ENCODE results near the gene DHRS9.
"Not testable (repeated sequence)": the region's sequence is repeated elsewhere in the genome, so short reads cannot be mapped to it uniquely, and the experiment has no call there.

The DHRS9 gene

DNA sequence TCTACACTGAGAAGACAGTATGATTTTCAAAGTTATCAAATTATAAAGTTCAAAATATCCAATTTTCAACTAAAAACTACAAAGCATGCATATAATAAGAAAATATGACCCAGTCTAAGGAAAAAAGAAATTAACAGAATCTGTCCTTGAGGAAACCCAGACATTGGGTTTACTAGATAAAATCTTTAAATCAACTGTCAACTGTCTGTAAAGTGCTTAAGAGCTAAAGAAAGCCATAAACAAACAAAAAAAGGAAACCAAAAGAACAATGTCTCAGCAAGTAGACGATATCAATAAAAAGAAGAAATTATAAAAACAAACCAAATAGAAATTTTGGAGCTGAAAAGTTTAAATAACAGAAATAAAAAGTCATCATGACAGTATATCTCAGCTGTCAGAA is 27.8 kb upstream of the DHRS9 start:
- H3K9me3 ChIP-seq (ENCODE audit: control insufficient read depth, low read length), result no peaks in the 10 kb centered on the region
- no peaks in the 10 kb centered on the region for H3K36me3 ChIP-seq (ENCODE audit: control insufficient read depth, insufficient read depth, low read length)
- no peak overlapping the region for H3K4me3 ChIP-seq (ENCODE audit: low read length)
- H3K9ac ChIP-seq (ENCODE audit: low read length), result no peak overlapping the region
- peaks cover 3% of the 10 kb centered on the region for H3K4me1 ChIP-seq (ENCODE audit: control insufficient read depth, insufficient read depth, low read length)
- H3K27me3 ChIP-seq (ENCODE audit: control insufficient read depth, insufficient read depth, low read length), result no peaks in the 10 kb centered on the region

- Histone ChIP-seq H3K4me3 (ENCODE audit: low read length) (no peak overlapping the region), H3K9me3 (ENCODE audit: control insufficient read depth, low read length) (no peaks in the 10 kb centered on the region), H3K4me1 (ENCODE audit: control insufficient read depth, insufficient read depth, low read length) (peaks cover 14% of the 10 kb centered on the region), H3K36me3 (ENCODE audit: control insufficient read depth, insufficient read depth, low read length) (no peaks in the 10 kb centered on the region), H3K27me3 (ENCODE audit: control insufficient read depth, insufficient read depth, low read length) (no peaks in the 10 kb centered on the region), H3K9ac (ENCODE audit: low read length) (no peak overlapping the region)
These were observed 26.5 kb upstream of the DHRS9 start for GRCh38 chr2:169042856-169043255.

DNA sequence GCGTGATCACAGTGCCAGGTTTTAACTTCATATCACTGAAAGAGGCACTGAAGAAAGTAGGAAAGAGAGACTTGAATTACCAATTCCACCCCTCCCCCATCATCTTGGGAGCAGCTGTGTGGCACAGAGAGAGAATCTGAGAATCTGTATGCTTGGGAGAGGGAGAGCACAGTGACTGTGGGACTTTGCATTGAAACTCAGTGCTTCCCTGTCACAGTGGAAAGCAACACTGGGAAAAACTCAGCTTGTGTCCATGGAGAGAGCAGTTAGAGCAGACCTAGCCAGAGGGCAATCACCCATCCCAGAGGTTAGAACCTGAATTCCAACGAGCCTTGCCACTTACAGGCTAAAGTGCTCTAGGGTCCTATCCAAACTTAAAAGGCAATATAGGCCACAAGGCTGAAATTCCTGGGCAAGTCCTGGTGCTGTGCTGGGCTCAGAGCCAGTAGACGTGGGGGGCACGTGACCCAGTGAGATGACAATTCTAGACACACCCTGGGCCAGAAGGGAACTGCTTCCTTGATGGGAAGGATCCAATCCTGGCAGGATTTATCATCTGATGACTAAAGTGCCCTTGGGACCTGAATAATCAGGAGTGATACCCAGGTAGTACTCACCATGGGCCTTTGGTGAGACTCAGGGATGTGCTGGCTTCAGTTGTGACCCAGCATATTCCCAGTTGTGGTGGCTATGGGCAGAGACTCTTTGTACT is 22.8 kb upstream of the DHRS9 start:
- H3K4me1 ChIP-seq (ENCODE audit: control insufficient read depth, insufficient read depth, low read length), result peaks cover 14% of the 10 kb centered on the region
- no peaks in the 10 kb centered on the region for H3K27me3 ChIP-seq (ENCODE audit: control insufficient read depth, insufficient read depth, low read length)
- no peak overlapping the region for H3K4me3 ChIP-seq (ENCODE audit: low read length)
- H3K9ac ChIP-seq (ENCODE audit: low read length), result no peak overlapping the region
- H3K9me3 ChIP-seq (ENCODE audit: control insufficient read depth, low read length), result no peaks in the 10 kb centered on the region
- no peaks in the 10 kb centered on the region for H3K36me3 ChIP-seq (ENCODE audit: control insufficient read depth, insufficient read depth, low read length)

DNA sequence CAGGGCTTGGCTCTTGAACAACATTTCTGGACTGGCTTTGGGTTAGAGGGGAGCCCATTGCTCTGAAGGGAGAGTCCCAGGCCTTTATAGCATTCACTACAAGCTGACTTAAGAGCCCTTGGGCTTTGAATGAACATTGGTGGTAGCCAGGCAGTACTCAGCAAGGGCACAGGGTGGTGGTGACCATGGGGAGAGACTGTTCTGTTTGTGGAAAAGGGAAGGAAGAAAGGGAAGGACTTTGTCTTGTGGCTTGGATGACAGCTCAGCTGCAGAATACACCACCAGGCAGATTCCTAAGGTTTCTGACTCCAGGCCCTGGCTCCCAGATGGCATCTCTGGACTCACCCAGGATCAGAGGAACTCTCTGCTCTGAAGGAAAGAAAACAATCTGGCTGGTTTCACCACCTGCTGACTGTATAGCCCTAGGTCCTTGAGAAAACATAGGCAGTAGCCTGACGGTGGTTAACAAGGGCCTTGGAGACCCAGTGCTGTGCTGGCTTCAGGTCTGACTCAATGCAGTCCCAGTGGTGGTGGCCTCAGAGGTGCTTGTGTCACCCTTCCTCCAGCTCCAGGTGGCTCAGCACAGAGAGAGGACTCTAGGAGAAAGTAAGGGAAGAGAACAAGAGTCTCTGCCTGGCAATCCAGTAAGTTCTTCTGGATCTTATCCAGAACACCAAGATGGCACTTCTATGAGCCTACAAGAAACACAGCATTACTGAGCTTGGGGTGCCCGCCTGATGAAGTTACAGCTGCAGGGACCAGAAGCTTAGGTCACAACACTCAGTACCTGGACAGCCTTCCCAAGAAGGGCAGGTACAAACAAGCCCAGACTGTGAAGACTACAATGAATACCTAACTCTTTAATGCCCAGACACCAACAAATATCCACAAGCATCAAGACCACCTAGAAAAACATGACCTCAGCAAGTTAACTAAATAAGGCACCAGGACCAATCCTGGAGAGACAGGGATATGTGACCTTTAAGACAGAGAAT is 21.8 kb upstream of the DHRS9 start:
- Histone ChIP-seq H3K27me3 (ENCODE audit: control insufficient read depth, insufficient read depth, low read length) (no peaks in the 10 kb centered on the region), H3K4me3 (ENCODE audit: low read length) (no peak overlapping the region), H3K4me1 (ENCODE audit: control insufficient read depth, insufficient read depth, low read length) (peaks cover 14% of the 10 kb centered on the region), H3K36me3 (ENCODE audit: control insufficient read depth, insufficient read depth, low read length) (no peaks in the 10 kb centered on the region), H3K9me3 (ENCODE audit: control insufficient read depth, low read length) (no peaks in the 10 kb centered on the region), H3K9ac (ENCODE audit: low read length) (no peak overlapping the region)

DNA sequence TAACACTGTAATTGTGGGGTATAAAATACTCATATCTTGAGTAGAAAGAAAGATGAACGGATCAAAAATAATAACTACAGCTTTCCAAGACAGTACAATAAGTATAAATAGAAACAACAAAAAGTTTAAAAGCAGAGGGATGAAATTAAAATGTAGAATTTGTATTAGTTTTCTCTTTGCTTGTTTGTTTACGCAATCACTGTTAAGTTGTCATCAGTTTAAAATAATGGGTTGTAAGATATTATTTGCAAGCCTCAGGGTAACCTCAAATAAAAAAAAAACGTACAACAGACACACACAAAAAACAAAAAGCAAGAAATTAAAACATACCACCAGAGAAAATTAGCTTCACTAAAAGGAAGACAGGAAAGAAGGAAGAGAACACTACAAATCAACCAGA is 20.2 kb upstream of the DHRS9 start:
- Histone ChIP-seq H3K4me3 (ENCODE audit: low read length) (no peak overlapping the region), H3K4me1 (ENCODE audit: control insufficient read depth, insufficient read depth, low read length) (peaks cover 14% of the 10 kb centered on the region), H3K27me3 (ENCODE audit: control insufficient read depth, insufficient read depth, low read length) (no peaks in the 10 kb centered on the region), H3K9me3 (ENCODE audit: control insufficient read depth, low read length) (no peaks in the 10 kb centered on the region), H3K9ac (ENCODE audit: low read length) (no peak overlapping the region), H3K36me3 (ENCODE audit: control insufficient read depth, insufficient read depth, low read length) (no peaks in the 10 kb centered on the region)

- Histone ChIP-seq H3K9me3 (ENCODE audit: control insufficient read depth, low read length) (no peaks in the 10 kb centered on the region), H3K4me1 (ENCODE audit: control insufficient read depth, insufficient read depth, low read length) (peaks cover 14% of the 10 kb centered on the region), H3K4me3 (ENCODE audit: low read length) (no peak overlapping the region), H3K36me3 (ENCODE audit: control insufficient read depth, insufficient read depth, low read length) (no peaks in the 10 kb centered on the region), H3K9ac (ENCODE audit: low read length) (no peak overlapping the region), H3K27me3 (ENCODE audit: control insufficient read depth, insufficient read depth, low read length) (no peaks in the 10 kb centered on the region)
These were observed 18.7 kb upstream of the DHRS9 start for GRCh38 chr2:169050476-169051240.

- not testable (repeated sequence) for H3K4me1 ChIP-seq (ENCODE audit: control insufficient read depth, insufficient read depth, low read length)
These were observed 14.8 kb upstream of the DHRS9 start for GRCh38 chr2:169054575-169054974.

GRCh38 chr2:169064199-169064598 is 5.2 kb upstream of the DHRS9 start:
- H3K36me3 ChIP-seq (ENCODE audit: control insufficient read depth, insufficient read depth, low read length); H3K9me3 ChIP-seq (ENCODE audit: control insufficient read depth, low read length); H3K27me3 ChIP-seq (ENCODE audit: control insufficient read depth, insufficient read depth, low read length); H3K4me3 ChIP-seq (ENCODE audit: low read length); H3K9ac ChIP-seq (ENCODE audit: low read length): not testable (repeated sequence)
- H3K4me1 ChIP-seq (ENCODE audit: control insufficient read depth, insufficient read depth, low read length), result peaks cover 31% of the 10 kb centered on the region

More at GRCh38 chr2:169054575-169054974, 14.8 kb upstream of the DHRS9 start:
- not testable (repeated sequence) for H3K4me3 ChIP-seq (ENCODE audit: low read length); H3K9ac ChIP-seq (ENCODE audit: low read length); H3K9me3 ChIP-seq (ENCODE audit: control insufficient read depth, low read length); H3K36me3 ChIP-seq (ENCODE audit: control insufficient read depth, insufficient read depth, low read length); H3K27me3 ChIP-seq (ENCODE audit: control insufficient read depth, insufficient read depth, low read length)

DNA sequence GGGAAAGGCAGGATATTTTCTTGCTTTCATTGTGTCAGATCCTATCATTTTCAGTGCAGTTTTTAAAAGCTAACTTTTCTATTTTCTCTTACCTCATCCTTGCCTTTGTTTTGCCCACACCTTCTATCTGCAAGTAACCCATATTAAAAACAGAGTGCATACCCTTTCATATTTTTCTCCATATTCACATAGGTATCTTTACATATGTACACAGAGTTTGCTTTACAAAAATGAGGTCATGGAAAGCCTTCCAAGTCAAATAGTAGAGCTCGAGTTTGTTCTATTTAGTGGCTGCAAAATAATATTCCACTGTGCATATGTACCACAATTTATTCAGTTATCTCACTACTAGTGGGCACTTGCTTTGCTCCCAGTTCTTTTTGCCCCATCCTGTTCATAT is 3.9 kb upstream of the DHRS9 start:
- Histone ChIP-seq H3K4me3 (ENCODE audit: low read length) (no peak overlapping the region), H3K9ac (ENCODE audit: low read length) (no peak overlapping the region), H3K36me3 (ENCODE audit: control insufficient read depth, insufficient read depth, low read length) (no peaks in the 10 kb centered on the region), H3K9me3 (ENCODE audit: control insufficient read depth, low read length) (no peaks in the 10 kb centered on the region), H3K27me3 (ENCODE audit: control insufficient read depth, insufficient read depth, low read length) (no peaks in the 10 kb centered on the region), H3K4me1 (ENCODE audit: control insufficient read depth, insufficient read depth, low read length) (peaks cover 31% of the 10 kb centered on the region)

DNA sequence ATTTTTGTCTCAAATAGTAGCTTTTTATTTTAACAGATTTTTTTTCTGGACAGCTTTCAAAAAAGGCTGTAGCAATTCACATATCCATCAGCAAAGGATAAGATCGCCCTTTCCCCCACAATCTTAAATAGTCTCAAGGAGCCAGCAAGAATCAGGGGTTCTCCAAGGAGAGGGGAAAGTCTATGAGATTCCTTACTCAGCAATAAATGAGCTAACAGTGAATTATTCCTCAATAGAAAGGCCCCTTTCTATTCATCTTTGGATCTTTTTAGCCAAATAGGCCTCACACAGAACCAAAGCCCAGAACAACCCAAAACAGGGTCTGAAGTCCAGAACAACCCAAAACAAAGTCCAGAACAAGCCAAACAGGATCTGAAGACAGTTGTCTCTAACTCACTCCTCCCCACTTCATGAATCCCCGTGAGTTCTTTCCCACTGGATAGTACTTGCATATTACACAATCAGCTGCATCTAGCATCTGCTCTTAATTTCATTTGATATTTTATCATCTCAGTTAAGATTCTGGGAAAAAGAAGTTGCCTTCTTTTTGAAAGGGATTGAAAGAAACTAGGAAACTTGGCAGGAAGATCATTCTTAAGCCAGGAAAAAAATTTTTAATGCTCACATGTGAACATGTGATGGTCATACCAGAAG is 3.4 kb upstream of the DHRS9 start:
- H3K9ac ChIP-seq (ENCODE audit: low read length), result no peak overlapping the region
- H3K9me3 ChIP-seq (ENCODE audit: control insufficient read depth, low read length), result no peaks in the 10 kb centered on the region
- no peaks in the 10 kb centered on the region for H3K27me3 ChIP-seq (ENCODE audit: control insufficient read depth, insufficient read depth, low read length)
- H3K4me3 ChIP-seq (ENCODE audit: low read length), result no peak overlapping the region
- H3K4me1 ChIP-seq (ENCODE audit: control insufficient read depth, insufficient read depth, low read length), result peaks cover 31% of the 10 kb centered on the region
- H3K36me3 ChIP-seq (ENCODE audit: control insufficient read depth, insufficient read depth, low read length), result no peaks in the 10 kb centered on the region

DNA sequence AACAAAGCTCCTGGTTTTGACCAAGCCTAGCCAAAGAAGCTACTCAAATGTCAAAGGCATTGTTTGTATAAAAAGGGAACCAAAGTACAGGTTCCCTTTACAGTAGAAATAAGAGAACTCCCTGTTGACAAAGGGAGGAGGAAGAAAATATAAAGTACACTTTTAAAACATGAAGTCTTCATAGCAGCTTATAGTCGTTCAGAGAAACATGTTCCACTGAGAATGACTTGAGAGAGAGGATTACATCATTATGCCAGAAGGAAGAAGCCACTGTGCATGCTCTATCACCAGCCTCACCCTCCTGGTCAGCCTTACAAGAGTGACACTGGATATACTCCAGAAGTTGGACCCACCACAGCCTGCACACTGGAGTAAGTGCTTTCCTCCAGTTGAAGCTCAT is 2.5 kb upstream of the DHRS9 start:
- H3K9ac ChIP-seq (ENCODE audit: low read length), result peak overlapping the region; percentile 23
- H3K4me3 ChIP-seq (ENCODE audit: low read length), result no peak overlapping the region
- no peaks in the 10 kb centered on the region for H3K36me3 ChIP-seq (ENCODE audit: control insufficient read depth, insufficient read depth, low read length)
- no peaks in the 10 kb centered on the region for H3K9me3 ChIP-seq (ENCODE audit: control insufficient read depth, low read length)
- no peaks in the 10 kb centered on the region for H3K27me3 ChIP-seq (ENCODE audit: control insufficient read depth, insufficient read depth, low read length)
- peaks cover 31% of the 10 kb centered on the region for H3K4me1 ChIP-seq (ENCODE audit: control insufficient read depth, insufficient read depth, low read length)

Measured in mucosa of stomach (tissue), 1 donor.